NCI-H460 (cell line): Measurements from ENCODE around the gene FUT4. TPM values are rescaled to one million over a fixed set of nuclear protein-coding genes. Genes with fewer than 3 reads are reported as not detected.
"Not testable (repeated sequence)": the region's sequence is repeated elsewhere in the genome, so short reads cannot be mapped to it uniquely, and the experiment has no call there.

Experiments used
- DNase-seq: peaks from one replicate; pipeline ENCODE4 v3.0.0-alpha.2; 2016; ENCODE audit warnings: low read depth; ENCODE audit errors: extremely low read depth
- total RNA-seq: library from RNA; depleted of rRNA; stranded (reverse); fragments of >200 nt; shearing (Covaris generic); gene quantifications from 2 replicates; pipeline ENCODE4 v1.2.3, GENCODE V29; 2014

Gene FUT4
- total RNA-seq, 1 experiment from 2014 or later: 3.2 TPM

DNA sequence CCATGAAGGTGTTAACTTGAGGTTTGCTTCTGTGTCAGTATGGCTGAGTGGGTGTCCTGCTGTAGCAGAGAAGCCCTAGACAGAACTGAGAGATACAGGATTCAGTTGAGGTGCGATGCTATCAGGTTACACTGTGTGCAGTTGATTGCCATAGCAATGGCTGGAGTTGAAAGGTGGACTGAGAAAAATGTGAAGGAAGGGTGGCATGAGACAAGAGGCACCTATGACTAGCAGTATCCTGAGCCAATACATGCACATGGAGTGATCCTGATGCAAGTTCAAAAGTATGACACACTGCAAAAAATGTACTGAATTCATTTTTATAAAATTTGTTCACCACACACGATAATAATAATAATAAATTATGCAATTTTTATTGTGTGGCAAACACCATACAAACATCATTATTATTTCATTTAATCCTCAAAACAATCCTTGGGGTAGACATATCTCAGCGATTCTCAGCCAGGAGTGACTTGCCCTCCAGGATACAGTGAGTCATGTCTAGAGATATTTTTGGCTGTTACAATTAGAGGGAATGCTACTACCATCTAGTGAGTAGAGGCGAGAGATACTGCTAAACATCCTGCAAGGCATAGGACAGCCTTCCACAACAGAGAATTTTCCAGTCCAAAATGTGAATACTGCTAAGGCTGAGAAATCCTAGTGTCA lies 19.6 kb downstream of the FUT4 start:
- DNase-seq: no peak

DNA sequence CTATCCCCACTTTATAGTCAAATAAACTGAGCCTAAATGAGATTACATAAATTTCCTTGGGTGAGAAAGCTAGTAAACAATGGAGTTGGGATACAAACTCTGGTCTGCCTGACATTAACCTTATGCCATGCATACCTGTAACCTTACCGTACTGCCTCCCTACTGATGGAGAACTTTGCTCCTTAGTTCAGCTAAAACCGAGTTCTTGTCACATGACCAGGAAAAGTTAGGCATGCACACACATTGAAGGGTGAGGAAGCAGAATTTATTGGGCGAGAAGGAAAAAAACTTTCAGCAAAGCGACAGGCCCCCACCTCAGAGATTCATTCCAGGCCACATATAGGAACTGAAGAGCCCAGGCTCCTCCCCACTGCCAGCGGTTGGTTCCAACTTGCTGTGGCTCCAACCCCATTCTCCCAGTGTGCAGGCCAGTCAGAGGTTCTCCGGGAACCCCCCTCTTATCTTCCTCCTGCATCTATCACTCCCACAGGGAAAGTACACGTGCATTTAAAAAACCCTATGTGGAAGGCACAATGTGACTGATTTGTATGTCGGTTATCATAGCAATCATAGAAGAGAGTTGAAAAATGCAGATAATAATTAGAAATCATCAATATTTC lies 20.2 kb downstream of the FUT4 start:
- DNase-seq: no peak

DNA sequence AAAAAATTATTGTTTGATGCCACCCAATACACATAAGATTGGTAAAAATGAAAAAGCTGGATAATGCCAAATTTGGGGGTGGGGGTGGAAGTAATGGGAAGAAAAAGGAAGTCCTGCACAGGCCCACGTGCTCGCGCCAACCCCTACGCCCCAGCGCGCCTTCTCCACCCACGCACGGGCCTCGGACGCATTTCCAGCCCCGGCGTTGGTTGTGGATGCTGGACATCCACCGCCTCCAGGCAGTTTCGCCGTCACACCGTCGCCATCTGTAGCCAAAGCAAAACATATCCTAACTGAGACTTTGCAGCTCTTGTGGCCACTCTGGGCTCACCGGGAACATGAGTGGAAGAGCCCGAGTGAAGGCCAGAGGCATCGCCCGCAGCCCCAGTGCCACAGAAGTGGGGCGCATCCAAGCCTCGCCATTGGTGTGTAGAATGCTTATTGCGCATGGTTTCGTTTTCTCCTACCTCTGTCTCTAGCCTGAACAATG lies 23.5 kb downstream of the FUT4 start, which contains the start of gene PIWIL4:
TSS of gene PIWIL4 (plus strand) at position 188 of the 490 bp plus-strand sequence. CDS start at position 339, 151 bp downstream.
- DNase-seq: no peak

DNA sequence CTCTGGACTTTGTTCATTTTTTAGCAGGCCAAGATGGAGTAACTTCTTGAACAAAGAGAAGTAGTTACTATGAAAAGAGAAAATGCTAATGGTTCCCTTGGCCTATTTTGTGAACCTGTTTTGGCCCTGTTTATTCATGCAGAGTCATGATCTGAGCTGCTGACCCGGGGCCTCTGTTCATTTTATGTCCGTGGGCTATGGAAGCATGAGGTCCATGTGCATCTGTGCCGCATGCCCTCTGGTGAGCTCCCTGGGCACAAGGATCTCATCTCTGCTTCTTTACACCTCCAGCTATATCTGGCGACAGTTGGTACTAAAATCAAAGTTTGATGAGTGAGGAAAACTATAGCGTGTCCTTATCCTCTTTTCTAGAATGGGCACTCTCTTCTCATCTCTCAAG lies 24.5 kb downstream of the FUT4 start:
- no peak for DNase-seq

DNA sequence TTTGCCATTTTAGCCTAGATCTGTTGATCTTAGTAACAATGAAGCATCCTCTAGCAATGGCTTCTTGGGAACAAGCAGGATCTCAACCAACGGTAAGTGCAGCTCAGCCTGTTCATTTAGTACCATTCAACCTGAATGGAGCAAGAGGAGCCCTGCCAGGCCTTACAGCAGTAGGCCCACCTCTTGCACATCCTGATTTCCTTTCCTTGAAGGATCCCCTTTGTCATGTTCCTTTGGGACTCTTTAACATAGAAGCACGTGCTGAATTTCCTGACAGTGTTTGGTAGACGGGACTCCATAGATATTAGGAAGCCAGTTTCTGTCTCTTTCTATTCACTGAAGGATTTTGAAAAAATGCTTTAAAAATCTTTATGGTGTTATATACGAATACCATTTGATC lies 25.0 kb downstream of the FUT4 start:
- DNase-seq: no peak

DNA sequence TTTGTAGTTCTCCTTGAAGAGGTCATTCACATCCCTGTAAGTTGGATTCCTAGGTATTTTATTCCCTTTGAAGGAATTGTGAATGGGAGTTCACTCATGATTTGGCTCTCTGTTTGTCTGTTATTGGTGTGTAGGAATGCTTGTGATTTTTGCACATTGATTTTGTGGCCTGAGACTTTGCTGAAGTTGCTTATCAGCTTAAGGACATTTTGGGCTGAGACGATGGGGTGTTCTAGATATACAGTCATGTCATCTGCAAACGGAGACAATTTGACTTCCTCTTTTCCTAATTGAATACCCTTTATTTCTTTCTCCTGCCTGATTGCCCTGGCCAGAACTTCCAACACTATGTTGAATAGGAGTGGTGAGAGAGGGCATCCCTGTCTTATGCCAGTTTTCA lies 29.3 kb downstream of the FUT4 start:
- DNase-seq: not testable (repeated sequence)

DNA sequence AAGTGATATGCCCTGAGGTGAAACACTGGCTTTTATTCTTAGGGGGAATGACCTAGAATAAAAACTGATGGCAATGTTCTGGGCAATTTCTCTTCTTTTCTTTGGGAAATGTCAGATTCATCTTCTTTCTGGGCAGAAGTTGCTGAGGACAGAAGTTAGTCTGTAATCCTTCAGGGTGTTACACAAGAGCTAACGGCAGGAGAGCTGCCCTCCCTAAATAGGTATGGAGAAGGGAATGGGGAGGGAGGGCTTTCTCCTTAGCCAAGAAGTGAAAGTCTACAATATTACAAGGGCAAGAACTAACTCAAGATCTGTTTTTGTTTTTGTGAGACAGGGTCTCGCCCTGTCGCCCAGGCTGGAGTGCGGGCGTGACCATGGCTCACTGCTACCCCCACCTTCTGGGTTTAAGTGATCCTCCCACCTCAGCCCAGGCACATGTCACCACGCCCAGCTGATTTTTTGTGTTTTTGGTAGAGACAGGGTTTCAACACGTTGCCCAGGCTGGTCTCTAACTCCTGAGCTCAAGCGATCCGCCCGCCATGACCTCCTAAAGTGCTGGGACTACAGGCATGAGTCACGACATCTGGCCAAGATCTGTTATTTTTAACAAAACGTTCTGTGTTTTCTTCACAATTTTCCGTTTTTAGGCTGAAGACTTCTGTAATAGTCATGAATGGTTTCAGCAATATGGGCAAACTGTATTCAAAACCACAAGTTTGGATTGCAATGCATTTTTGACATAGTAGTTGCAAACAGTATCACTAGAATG lies 30.7 kb downstream of the FUT4 start:
- no peak for DNase-seq

DNA sequence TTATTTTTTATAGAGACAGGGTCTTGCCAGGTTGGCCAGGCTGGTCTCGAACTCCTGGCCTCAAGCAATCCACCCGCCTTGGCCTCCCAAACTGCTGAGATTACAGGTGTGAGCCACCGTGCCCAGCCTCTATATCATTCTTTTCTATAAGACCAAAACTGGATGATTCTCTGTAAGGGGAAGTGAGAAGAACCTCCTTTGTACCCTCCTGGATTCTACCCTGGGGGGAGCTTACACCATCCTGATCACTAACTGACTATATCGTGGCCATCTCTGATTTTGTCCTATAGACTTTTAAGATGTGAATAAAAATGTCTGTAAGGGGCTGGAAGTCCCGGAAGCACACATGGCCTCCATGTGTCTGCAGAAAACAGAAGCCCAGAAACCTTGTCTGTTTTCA lies 32.6 kb downstream of the FUT4 start:
- DNase-seq: no peak

DNA sequence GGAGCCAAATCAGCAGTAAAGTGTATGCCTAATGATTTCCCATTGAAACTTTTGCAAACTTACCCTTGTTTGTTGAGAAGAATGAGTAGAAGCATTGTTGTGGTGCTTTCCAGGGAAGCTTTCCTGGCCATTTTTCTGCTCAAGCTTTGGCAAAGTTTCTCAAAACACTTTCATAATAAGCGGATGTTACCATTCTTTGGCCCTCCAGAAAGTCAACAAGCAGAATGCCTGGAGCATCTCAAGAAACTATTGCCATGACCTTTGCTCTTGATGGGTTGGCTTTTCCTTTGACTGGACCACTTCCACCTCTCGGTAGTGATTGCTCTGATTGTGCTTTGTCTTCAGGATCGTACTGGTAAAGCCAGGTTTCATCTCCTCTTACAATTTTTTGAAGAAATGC lies 34.1 kb downstream of the FUT4 start:
- DNase-seq: no peak

DNA sequence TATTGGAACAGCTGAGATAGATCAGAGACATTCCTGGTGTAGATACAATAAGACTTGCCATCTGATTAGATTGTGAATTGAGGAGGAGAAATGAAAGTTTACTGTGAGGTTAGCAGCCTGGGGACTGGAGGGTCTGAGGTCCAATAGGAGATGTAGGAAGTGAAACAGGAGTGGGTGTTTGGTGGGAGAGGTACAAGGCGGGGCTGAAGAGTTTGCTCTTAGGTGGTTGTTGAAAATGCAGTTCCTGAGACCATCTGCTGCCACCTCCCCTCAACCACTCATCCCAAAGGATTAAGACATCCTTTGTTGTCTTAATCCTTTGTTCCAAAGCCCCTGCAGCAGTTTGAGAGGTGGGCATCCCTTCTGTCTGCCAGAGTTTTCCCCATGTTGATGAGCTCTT lies 38.2 kb downstream of the FUT4 start:
- DNase-seq: no peak

DNA sequence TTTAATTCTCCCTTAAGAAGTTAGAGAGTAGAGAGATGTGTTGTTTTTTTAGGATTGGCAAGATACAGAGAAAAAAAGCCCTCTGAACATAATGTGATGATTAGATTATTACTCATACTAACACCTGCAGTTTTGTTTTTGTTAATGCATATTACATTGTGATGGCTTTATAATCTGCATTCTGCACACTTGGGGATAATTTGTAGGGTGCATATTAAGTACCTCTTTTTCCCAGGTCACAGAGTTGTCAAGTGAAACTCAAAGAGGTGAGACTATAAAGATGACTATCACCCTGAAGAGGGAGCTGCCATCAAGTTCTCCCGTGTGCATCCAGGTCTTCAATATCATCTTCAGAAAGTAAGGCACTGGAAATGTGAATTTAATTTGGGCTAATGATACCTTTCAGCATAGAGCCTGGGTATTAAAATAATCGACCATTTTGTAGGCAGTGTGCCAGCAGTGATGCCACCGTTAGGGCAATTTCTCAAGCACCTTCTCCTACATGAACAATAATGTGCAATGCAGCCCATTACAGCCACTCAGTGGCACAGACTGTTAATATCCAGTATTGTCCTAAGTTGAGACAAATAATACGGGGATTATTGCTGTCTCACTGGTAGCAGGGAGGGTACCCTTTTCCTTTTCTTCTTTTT lies 39.6 kb downstream of the FUT4 start:
- no peak for DNase-seq

DNA sequence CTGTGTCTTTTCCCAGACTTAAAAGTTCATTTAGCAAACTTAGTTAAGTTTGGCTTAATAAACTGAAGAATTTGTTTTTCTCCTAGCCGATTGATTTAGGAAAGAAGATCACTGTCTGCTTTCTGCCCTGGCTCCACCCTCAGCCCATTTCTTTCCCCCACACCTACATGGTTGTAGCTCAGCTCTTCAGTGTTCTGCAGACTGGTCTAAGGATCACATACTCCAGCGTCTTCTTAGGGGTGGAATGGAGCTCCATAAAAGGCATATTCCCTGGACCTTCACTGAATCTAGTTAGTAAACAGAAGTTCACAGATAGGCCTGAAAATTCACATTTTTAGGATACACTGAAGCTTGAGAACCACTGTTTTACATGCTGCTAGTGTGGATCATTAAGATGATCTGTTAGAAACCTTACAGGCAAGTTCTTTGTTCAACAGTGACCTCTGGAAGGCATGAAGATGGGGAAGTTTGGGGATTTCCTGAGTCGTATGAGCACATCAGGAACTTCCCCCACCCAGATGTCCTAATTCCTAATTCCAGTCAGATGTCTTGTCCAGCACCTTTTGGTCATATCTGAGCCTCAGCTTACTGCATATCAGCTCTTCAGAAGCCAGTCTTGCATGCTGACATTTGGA lies 40.3 kb downstream of the FUT4 start:
- DNase-seq: no peak

DNA sequence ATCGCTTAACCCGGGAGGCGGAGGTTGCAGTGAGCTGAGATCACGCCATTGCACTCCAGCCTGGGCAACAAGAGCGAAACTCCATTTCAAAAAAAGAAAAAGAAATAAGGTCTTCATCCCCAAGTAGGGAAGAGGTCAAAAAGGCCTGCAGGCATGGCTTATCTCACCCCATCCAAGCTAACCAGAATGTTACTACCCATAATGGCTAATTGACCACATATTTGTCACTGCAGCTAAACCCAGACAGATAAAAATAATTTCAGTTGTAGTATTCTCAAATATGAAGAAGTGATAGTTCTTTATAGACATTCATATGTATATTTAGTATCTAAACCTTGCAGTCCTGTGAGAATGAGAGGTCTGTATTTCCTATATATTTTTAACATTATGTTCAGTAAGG lies 41.3 kb downstream of the FUT4 start:
- no peak for DNase-seq

DNA sequence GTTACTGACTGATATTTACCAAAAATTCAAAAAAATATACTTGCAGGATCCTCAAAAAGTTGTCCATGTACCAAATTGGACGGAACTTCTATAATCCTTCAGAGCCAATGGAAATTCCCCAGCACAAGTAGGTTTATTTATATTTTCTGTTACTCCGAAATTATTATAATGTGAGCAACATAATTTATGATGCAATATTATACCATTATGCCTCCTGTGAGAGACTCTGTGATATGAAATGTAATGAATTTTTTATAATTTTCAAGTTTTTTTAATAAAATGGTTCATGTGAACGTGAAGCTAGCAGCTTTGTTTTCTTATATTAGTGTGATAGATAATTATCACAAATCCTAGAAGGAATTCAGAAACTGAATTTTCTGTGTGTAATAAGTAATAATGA lies 41.7 kb downstream of the FUT4 start:
- DNase-seq: no peak

DNA sequence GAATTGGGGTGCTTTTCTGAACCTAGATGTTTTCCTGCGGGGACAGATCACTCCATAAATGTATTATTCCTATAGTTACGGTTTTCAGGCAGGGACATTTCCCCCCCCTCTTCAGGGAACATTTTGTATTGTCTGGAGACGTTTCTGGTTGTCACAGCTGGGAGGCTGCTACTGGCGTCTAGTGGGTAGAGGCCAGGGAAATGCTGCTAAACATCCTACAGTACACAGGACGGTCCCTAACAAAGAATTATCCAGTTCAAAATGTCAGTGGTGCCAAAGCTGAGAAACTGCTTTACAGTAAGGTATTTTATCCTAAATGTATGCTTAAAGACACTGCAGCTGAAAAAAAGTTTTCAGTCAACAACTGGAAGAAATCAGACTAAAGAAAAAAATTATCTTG lies 42.8 kb downstream of the FUT4 start:
- DNase-seq: no peak

DNA sequence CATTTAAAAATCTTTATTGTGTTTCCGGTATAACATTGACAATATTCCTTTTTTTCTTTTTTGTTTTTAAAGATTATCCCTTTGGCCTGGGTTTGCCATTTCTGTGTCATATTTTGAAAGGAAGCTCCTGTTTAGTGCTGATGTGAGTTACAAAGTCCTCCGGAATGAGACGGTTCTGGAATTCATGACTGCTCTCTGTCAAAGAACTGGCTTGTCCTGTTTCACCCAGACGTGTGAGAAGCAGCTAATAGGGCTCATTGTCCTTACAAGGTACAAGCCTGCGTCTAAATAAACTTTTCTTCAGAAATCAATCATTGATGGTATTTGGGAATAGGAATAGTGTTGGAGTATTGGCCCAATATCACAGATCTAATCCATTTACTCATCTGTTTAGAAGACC lies 43.3 kb downstream of the FUT4 start:
- no peak for DNase-seq

DNA sequence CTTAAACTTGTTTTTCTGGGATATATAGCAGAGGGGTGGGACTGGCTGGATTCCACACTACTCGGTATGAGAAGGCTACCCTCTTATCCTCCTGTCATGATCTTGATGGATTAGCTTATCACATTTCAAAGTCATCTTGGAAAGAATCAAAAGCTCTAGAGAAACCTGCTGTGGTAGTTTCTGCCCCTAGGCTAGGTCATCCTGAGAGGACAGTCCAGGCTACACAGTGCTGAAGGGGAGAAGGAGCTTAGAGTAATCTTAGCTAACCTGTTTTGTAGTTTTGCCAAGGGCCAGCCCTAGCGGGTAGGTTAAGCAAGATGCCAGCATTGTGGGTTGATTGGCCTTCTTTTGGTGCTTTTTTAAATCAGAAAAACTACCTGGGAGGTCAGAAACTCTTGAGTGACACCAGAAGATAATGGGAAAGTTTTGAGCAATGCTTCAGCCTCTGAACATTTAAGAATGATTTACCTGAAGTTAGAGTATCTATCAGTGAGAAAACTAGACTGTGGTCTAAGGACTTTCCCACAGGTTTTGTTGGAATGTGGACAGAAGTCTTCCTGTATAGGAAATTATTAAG lies 44.7 kb downstream of the FUT4 start:
- no peak for DNase-seq

DNA sequence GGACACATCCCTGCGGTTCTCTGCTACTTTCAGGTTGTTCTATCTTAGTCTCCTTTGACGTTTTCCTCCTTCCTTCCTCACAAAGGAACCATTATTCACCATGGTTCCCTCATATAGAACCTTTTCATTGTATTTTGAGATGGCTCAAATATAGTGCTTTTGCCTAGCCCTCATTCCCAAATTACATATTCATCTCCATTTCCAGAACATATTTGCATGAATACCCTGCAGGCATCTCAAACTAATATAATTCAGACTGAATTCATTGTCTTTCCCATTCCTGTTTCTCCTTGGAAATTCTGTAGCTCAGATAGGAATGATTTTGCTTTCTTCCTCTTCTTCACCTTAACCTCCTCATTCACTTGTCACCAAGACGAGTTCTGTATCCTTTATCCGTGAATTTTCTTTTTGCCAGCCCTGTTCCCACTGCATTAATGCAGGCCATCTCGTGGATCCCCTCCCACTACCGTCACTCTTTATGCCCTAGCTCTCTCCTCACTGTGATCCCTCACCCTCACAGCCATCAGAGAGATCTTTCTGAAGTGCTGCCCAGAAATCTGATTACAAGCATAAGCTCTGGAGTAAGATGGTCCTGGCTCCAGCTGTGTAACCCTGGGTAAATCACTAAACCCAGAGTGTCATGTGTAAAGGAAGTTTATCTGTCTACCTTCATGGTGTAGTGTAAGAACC lies 46.8 kb downstream of the FUT4 start:
- DNase-seq: no peak

DNA sequence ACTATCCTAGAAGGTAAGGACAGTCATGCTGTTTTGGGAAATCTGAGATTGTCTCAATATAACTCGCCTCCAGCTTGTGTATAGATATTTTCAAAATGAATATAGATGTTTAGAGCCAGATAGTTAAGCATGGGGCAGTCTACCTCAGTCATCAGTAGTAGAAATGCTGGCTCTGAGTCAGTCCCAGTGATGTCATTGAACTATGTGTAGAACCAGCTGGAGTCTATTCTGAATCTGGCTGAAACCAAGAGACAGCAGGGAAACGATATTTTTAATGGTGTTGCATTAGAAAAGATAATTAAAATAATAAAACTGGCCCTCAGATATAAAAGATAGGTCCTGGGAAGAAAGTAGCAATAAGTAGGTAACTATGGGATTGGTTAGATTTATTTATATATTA lies 49.3 kb downstream of the FUT4 start:
- DNase-seq: no peak

DNA sequence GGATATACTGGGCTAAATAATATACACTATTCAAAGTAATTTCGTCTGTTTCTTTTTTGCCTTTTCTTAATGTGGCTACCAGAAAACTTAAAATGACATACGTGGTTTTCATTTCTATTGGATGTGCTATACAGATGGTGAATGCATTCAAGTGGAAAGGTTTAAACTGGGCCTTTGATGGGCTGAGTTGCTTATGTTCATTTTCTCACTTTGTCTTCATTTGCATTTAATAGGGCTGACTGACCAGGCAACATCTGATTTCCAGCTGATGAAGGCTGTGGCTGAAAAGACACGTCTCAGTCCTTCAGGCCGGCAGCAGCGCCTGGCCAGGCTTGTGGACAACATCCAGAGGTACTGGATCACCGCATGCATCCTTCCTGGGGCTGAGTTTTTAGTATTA lies 51.4 kb downstream of the FUT4 start:
- DNase-seq: no peak
